GM12872 (cell line): ENCODE data around the gene DAP.

Experiments used
- TF ChIP-seq, protein P1 (sequence below): IDR thresholded peaks from 3 replicates; pipeline ENCODE4 v1.5.1; 2011; ENCODE audit warnings: low read depth, mild to moderate bottlenecking, low read length, moderate library complexity; ENCODE audit not compliant: insufficient read depth

DAP gene

DNA sequence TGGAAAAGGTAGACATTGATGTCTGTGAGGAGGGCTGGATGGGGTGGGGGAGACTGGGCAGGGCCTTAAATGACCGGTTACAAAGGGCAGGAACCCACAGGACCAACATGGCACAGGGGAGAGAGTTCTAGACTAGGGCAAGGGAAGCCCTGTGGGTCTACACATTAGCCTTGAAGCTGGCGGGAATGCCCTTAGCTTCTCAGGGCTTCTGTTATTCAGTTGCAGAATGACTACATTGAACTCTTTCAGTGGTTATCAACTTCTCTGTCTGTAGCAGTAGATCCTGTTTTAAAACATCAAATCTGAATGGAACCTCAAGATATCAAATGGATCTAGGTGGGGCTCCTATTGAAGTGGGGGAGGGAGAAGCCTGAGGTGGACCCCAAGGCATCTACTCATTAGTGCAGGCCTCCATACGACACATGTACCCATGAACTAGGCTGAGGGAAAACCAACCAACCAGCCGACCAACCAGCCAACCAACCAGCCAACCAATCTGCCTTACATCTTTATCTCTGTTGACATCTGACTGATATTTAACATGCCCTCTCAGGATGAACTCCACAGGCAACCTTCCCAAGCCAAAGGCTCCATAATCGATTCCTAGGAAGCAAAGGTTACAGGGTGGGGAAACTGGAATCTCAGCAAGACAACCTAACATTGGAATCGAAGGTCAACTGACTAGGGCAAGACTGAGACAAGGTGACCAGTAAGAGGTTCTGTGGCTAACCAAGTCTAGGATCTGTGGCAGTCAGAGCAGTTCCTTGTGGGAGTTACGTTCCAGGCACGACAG, 48.3 kb downstream of the DAP start:
- TF ChIP-seq, protein P1, sequence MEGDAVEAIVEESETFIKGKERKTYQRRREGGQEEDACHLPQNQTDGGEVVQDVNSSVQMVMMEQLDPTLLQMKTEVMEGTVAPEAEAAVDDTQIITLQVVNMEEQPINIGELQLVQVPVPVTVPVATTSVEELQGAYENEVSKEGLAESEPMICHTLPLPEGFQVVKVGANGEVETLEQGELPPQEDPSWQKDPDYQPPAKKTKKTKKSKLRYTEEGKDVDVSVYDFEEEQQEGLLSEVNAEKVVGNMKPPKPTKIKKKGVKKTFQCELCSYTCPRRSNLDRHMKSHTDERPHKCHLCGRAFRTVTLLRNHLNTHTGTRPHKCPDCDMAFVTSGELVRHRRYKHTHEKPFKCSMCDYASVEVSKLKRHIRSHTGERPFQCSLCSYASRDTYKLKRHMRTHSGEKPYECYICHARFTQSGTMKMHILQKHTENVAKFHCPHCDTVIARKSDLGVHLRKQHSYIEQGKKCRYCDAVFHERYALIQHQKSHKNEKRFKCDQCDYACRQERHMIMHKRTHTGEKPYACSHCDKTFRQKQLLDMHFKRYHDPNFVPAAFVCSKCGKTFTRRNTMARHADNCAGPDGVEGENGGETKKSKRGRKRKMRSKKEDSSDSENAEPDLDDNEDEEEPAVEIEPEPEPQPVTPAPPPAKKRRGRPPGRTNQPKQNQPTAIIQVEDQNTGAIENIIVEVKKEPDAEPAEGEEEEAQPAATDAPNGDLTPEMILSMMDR, result no peak

DNA sequence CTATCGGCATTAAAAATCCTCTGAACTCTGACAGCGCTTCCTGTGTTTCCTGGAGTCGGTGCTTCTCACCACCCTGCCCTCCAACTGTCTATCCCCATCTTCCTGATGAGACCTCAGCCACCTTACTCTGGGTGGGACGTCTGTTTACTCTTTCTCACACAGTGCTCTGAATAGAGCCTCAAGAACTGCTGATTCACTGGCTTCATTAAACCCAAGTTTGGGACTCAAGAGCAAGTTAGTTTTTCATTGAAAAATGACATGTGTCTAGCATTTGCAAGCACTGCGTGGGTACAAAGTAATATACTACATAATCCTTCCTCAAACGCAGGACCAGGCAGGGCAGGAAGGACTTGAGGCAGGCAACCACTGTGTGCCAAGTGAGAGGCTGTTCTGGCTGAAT, 49.5 kb downstream of the DAP start:
- TF ChIP-seq, protein P1, result no peak

DNA sequence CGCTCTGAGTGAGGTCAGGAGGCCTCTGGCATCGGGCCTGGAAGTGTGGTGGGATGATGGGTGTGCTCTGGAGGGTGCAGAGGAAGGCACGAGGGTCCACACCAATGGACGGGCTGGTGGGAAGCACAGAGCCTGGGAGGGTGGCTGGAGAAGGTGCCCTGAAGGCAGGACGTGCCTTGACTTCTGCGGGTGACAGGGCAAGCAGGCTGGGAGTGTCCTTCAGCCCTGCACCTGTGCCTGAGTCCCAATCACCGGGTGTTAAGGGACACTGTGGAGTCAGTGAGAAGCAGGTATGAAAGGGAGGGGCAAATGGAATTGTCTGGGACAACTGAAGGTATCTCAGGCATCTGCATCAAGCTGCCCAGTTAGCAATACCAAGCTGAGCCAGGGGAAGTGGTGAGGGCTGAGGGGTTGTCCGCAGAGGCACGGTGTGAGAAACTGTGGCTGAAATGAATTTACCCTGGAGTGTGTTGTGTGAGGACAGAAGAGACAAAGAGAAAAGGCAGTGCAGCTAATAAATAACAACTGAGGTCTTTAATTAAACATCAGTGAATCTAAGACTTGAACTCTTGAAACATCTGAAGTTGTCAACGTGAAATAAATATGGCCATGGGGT, 50.4 kb downstream of the DAP start:
- TF ChIP-seq, protein P1, result no peak

GRCh38 chr5:10709933-10710332, 51.1 kb downstream of the DAP start:
- TF ChIP-seq, protein P1, result no peak

GRCh38 chr5:10709409-10709808, 51.6 kb downstream of the DAP start:
- TF ChIP-seq, protein P1, result no peak

- TF ChIP-seq, protein P1, result no peak
Observed at GRCh38 chr5:10708189-10708944, 52.7 kb downstream of the DAP start.
